ENCODE results near the gene MRPL53. TPM values are rescaled to one million over a fixed set of nuclear protein-coding genes. Genes with fewer than 3 reads are reported as not detected.

Gene MRPL53
- total and polyA plus RNA-seq, 2 of the 13 experiments (the other 11 are each of a cell fraction or from before 2014, with no cell fraction given), result 34.3 to 51.9 TPM

GRCh38 chr2:74429487-74430451, 42.7 kb downstream of the MRPL53 start (continued):
- 0 out of 2 replicates have a peak, but pooled peaks have one; percentile 41 for TF ChIP-seq THAP7 (CRISPR knock-in tag; IDR thresholded peaks at IDR 0.05)
- TF ChIP-seq ZNF33A (CRISPR knock-in tag; IDR thresholded peaks at IDR 0.05; ENCODE audit: borderline replicate concordance), result no peak
- no peak for TF ChIP-seq ZFP37 (CRISPR knock-in tag; IDR thresholded peaks at IDR 0.05; ENCODE audit: borderline replicate concordance)
- peak; percentile 59 for TF ChIP-seq GABPB1 (CRISPR knock-in tag; IDR thresholded peaks at IDR 0.05)
- TF ChIP-seq CENPBD1 (CRISPR knock-in tag; IDR thresholded peaks at IDR 0.05; ENCODE audit: borderline replicate concordance, low read depth), result no peak
- no peak for TF ChIP-seq PREB (CRISPR knock-in tag; IDR thresholded peaks at IDR 0.05)
- peak; percentile 30; the same call in 1 of the 2 replicates for TF ChIP-seq HNF1A (IDR thresholded peaks at IDR 0.05; ENCODE audit: low read depth)
- peak; percentile 77; the same call in 1 of the 2 replicates for TF ChIP-seq HNF1A (CRISPR knock-in tag; IDR thresholded peaks at IDR 0.05; ENCODE audit: borderline replicate concordance)
- TF ChIP-seq PRMT3 (CRISPR knock-in tag; IDR thresholded peaks at IDR 0.05; ENCODE audit: borderline replicate concordance, low read depth), result peak; percentile 26; the same call in 1 of the 2 replicates
- no peak for TF ChIP-seq ELK4 (CRISPR knock-in tag; IDR thresholded peaks at IDR 0.05; ENCODE audit: borderline replicate concordance)
- TF ChIP-seq YEATS4 (CRISPR knock-in tag; IDR thresholded peaks at IDR 0.05; ENCODE audit: borderline replicate concordance), result peak; percentile 70
- TF ChIP-seq ZNF552 (CRISPR knock-in tag; IDR thresholded peaks at IDR 0.05; ENCODE audit: borderline replicate concordance), result no peak
- TF ChIP-seq RXRA (CRISPR knock-in tag; IDR thresholded peaks at IDR 0.05), result peak; percentile 67
- TF ChIP-seq TCF12 (IDR thresholded peaks at IDR 0.05), result no peak
- no peak for TF ChIP-seq TCF12 (CRISPR knock-in tag; IDR thresholded peaks at IDR 0.05)
- TF ChIP-seq HOXA7 (CRISPR knock-in tag; IDR thresholded peaks at IDR 0.05), result no peak
- TF ChIP-seq ZFP90 (CRISPR knock-in tag; IDR thresholded peaks at IDR 0.05; ENCODE audit: borderline replicate concordance), result 0 out of 2 replicates have a peak, but pooled peaks have one; percentile 39
- no peak for TF ChIP-seq GPN1 (CRISPR knock-in tag; IDR thresholded peaks at IDR 0.05; ENCODE audit: borderline replicate concordance)
- peak in 1 of 2 experiments; percentile 90; a peak in 2 of 4 replicates for TF ChIP-seq NR2F1 (CRISPR knock-in tag; IDR thresholded peaks at IDR 0.05)
- no peak for TF ChIP-seq REXO4 (CRISPR knock-in tag; IDR thresholded peaks at IDR 0.05; ENCODE audit: borderline replicate concordance)

Measured in HepG2 (cell line).